GM18502 (cell line): Measurements from ENCODE around the gene EIF5.

Experiments used
- ATAC-seq: cut with Tn5 transposase; IDR thresholded peaks from one replicate; pipeline ENCODE4 v1.9.1; 2021; ENCODE audit warnings: mild to moderate bottlenecking; ENCODE audit not compliant: unreplicated experiment, poor library complexity

The EIF5 gene

DNA sequence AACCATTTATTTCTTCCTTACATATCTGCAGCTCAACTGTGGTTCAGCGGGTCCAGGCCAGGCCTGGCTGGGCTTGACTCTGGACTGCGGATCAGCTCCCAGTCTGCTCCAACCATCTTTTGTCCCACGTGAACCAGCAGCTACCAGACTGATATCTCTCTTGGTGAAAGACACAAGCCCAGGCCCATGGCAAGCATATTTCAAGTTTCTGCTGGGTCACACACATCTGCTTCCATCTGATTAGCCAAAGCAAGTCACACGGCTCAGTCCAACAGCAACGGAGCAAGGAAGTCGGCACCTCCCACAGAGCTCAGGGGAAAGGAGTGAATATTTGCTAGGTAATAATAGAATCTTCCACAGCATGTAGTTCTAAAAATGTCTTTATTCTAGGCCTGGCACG lies 26.5 kb downstream of the EIF5 start:
- ATAC-seq, result no peak

DNA sequence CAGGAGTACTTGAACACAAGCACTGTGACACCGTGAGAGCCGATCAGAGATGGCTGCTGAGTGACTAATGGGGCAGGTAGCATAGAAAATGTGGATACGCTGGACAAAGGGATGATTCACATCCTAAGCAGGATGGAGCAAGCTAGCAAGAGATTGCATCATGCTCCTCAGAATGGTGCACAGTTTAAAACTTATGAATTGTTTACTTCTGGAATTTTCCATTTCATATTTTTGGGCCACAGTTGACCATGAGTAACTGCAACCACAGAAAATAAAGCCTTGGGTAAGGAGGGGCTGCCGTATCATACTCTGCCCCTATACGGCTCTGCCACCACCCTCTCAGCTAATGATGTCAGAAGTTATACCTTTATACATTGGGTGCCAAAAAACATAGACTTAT lies 27.8 kb downstream of the EIF5 start:
- no peak for ATAC-seq

DNA sequence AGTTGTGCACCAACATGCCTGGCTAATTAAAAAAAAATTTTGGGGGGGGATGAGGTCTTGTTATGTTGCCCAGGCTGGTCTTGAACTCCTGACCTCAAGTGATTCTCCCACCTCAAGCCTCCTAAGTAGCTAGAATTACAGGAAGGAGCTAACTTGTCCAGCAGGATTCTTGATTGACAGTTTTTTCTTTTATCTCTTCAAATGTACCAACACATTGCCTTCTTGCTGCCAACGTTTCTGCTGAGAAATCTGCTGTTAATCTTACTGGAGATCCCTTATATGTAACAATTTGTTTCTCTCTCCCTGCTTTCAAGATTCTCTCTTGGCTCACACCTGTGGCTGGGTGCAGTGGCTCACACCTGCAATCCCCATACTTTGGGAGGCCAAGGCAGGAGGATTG lies 28.7 kb downstream of the EIF5 start:
- ATAC-seq, result no peak

DNA sequence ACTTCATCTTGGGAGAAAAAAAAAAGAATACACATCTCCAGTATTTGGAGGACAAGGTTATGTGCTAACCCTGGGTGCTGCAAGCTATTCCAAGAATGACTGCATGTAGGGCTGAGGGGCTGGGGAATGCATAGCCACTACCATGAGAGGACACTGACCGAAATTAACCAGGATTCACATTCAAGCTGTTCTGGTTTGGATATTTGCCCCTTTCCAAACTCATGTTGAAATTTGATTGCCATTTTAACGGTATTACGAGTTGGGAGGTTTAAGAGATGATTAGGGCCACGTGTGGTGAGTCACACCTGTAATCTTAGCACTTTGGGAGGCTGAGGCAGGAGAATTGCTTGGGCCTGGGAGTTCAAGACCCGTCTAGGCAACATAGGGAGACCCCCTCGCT lies 32.7 kb downstream of the EIF5 start:
- ATAC-seq, result no peak

DNA sequence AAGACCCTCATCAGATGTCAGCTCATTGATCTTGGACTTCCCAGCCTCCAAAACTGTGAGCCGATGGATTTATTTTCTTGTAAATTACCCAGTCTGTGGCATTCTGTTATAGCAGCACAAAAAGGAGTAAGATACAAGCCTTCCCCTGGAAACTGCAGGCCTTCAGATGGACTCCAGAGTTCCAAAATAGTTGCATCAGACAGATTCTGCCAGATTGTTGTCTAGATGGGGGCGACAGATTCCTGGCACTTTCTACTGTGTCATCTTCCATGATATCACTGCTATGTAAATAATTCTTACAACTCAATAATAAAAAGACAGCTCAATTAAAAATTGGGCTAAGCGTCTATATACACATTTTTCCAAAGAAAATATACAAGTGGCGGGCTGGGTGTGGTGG lies 34.0 kb downstream of the EIF5 start:
- ATAC-seq, result no peak

DNA sequence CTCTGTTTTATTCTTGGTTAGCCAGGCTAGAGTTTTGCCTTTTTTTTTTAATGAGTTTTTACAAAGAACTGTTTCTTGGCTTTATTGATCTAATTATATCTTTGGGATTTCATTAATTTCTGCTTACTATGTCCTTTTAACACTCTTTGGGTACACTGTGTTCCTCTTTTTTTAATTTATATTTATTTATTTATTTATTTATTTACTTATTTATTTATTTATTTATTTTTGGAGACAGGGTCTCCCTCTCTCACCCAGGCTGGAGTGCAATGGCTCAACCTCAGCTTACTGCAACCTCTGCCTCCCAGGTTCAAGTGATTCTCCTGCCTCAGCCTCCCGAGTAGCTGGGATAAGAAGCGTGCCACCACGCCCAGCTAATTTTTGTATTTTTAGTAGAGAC lies 36.0 kb downstream of the EIF5 start:
- no peak for ATAC-seq

DNA sequence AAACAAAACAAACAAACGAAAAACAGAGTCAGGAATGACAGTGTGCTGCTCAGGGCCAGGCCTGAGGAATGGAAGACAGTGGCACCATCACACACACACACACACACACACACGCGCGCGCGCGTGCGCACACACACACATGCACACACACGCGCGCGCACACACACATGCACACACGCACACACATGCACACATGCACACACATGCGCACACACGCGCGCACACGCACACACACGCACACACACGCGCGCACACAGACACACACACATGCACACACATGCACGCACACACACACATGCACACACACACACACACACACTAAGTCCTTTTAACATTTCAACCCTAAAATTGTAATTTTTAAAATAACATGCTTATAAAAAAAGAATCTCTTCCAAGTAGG lies 38.0 kb downstream of the EIF5 start:
- ATAC-seq, result no peak

DNA sequence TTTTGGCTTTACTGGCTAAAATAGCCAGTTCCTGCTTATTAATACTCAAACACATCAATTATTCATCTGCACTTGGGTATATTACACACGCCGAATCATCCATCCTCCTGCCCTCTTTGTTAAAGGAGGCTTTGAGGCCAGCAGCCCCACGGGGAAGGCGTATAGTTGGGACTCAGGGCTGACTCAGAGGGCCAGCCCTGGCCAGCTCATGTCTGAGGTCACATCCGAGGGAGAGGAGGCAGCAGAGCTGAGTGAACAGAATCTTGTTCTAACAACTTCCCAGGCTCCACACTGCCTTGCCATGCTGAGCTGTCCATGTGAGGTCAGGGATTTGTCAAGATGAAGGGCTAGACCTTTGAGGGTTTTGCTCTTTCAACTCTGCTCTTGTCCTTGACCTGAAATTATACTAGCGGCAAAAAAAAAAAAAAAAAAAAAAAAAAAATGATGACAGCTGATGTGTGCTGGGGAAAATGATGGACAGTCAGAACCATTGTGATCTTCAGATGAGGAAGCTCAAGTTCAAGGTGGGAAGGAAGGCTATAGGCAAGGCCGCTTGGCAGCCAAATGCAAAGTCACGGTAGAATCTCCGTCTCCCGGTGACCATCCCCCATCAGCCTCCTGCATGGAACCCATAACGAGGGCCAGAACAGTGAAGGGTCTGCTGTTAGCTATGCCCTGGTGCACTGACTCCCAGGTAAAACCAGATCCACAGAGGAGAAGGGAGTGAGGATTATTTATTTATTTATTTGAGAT lies 38.7 kb downstream of the EIF5 start:
- no peak for ATAC-seq

DNA sequence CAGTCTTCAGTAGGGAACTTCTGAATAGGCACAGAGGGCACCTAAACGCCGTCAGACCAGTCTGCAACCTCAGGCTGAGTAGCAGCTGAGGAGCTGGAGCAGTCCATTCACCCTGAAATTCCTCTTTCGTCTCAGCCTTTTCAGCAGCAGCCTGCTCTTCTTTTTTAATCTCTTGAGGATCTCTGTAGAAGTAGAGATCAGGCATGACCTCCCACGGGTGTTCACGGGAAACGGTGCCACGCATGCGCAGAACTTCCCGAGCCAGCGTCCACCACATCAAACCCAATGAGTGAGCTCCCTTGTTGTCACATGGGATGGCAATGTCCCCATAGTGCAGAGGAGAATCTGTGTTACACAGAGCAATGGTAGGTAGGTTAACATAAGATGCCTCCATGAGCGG lies 40.1 kb downstream of the EIF5 start:
- ATAC-seq, result no peak

DNA sequence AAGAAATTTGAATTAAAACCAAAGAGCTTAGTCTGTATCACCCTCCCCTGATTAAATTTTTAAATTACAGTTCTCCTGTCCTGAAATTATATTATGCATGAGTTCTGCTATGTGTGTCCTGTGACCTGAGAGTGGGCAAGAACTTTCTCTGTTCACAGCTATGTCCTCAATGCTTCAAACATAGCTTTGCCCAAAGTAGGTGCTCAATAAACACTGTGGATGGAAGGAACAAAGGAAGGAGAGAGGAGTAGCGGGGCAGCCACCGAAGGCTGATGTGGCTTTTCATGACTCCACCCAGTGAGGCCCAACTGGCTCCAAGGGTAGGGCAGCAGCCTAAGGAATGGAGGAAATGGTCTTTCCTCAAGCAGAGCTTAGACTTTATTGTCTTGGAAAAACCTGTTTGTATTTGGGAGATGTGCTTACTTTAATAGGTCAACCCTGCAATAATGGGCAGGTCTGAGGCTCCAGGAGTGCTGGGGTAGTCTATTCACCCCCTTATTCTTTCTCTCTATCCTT lies 43.5 kb downstream of the EIF5 start:
- ATAC-seq, result no peak

DNA sequence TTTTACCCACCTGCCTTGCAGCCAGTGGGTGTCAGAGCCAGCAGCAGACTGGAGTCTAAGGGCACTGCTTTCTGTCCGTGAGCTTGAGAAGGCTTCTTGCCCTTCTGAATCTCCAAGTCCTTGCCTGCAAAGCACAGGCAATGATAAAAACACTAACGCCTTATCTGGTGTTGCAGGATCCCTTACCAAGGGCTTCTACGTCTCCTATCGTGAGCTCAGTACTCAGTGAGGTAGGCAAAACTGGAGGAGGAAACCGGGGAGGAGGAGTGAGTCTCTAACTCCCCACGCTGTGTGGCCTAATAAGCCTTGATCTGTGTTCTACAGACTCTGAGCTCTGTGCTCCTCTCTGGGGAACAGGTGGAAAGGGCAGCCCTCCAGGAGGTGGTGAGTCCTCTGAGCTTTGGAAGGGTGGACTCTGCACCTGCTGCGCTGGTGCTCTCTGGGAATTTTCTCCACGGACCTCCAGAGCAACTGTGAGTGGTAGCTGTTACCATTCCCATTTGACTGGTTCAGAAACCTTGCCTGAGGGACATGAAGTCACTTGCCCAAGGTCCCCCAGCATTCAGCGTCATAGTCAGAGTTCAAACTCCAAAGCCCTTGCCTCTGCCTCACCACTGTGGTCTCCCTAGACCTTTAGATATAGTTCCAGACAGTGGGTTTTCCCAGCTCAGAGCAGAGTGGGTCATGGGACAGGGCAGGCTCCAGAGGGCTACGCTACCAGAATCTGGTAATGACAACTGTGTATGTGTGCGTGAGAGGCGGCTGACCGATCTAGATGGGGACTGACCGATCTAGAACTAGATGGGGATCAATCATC lies 44.2 kb downstream of the EIF5 start:
- no peak for ATAC-seq

DNA sequence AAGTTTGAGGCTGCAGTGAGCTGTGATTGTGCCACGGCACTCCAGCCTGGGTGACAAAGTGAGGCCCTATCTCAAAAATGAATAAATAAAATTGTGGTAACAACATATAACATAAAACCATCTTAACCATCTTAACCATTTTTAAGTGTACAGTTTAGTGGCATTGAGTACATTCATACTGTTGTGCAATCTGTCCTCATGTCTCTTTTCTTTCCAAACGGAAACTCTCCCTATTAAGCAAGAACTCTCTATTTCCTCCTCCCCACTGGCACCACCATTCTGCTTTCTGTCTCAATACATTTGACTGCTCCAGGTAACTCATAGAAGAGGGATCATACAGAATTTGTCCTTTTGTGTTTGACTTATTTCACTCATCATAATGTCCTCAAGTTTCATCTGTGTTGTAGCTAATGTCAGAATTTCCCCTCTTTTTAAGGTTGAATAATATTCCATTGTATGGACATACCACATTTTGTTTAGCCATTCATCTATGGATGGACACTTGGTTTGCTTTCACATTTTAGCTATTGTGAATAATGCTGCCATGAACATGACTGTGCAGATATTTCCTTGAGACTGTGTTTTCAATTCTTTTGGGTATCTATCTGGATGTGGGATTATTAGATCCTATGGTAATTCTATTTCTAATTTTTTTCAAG lies 46.8 kb downstream of the EIF5 start:
- ATAC-seq, result no peak

DNA sequence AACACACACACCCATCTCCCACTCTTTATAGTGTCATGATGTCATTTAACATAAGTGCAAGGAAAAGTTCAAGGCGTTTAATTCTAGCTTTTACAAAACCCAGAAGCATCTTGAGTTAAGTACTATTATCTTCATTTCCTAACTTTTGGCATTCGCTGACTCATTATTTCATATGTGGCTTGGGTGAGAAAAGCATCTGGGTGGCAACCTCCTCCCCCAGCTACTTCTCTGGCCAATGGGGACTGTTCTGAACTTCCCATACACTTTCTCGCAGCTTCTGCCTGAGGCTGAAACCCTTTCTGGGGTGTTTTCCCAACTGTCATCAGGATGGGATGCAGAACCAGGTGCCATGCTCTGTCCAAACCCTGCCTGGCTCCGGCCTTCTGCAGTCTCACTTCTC lies 48.3 kb downstream of the EIF5 start:
- ATAC-seq, result no peak

DNA sequence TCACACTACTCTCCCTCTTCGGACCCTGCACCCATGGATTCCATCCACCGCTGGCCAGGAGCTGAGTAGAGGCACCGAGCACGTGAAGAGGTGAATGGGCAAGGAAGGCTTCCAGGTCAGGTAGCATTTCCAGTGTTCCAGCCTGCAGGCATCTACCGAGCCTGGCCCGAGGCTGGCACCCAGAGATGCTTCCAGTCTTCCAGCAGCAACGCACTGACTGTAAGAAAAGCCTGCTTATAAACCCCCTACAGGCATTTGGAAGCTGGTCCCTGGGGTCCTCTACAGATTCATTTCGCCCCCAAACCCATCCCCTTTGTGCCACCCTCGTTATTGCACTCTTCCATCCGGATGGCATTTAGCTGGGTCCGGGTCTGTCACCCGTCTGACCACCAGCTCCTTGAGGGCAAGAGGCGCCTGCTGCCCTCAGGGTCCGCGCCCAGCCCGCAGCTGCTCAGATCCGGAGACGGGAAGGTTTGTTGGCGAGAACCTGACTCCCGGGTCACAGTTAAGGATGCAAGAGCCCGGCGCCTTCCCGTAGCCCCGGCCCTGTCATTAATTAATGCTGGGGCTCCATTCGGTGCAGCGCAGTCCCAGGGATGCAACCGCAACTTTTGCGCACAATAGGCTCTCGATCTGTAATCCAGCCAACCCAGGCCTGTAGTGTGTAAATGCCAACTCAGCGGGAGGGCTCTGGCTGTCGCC lies 50.6 kb downstream of the EIF5 start:
- ATAC-seq, result peak; percentile 22

DNA sequence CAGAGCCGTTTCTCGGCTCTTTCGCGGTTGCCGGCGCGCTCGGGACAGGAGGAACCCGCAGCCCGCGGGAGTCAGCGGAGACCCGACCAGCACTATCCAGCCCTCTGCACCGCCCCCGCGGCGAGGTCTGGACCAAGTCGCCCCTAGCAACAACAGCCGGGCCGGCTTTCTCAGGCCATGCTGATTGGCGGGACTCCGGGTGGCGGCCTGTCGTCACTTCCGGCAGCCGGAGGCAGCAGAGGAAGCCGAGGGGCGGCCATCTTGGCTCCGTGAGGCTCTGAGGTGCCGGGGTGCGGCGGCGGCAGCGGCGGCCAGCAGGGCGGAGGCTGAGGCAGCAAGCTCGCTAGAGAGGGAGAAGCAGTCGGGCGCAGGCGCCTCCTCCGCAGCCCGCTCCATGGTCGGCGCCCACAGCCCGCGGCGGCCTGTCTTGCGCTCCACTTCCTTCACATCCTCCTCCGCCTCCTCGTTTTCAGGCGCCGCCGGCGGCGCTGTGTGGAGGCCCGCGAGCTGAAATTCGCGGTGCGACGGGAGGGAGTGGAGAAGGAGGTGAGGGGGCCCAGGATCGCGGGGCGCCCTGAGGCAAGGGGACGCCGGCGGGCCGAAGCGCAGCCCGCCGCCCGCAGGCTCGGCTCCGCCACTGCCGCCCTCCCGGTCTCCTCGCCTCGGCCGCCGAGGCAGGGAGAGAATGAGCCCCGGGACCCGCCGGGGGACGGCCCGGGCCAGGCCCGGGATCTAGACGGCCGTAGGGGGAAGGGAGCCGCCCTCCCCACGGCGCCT lies 51.3 kb downstream of the EIF5 start, which contains the start of gene MARK3:
Gene MARK3 (plus strand): TSS at position 264 of the 777 bp plus-strand sequence. CDS start 615 bp downstream, outside the sequence.
- ATAC-seq, result peak; percentile 95

DNA sequence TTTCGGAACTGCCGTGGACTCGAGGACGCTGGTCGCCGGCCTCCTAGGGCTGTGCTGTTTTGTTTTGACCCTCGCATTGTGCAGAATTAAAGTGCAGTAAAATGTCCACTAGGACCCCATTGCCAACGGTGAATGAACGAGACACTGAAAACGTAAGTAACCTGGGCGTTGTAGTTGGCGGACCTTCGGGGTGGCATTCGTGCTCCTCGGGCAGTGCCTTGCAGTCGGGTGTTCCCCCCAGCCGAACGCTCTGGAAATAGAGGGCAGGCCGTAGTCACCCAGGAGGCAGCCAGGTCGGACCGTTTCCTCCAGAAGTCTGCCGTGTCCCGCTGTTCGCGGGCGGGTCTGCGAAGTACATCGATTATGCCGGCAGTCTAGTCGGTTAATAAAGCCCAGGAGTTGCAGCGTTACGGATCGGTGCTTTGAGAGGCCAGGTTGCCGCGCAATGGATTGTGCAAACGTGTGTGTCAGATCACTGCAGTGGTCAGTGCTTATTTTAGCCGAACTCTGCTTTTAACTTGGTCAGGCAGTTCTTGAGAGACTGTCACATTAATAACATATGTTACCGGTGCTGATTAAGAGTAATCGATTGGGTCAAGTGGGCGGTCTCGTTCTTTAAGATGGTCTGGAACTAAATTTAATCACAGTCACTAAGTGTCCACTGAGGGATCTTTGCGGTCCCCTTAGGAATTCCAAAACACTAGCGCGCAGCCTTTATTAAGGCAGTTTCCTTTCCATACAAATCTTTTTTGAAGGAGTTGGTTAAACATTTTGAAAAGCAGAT lies 52.1 kb downstream of the EIF5 start:
- no peak for ATAC-seq

DNA sequence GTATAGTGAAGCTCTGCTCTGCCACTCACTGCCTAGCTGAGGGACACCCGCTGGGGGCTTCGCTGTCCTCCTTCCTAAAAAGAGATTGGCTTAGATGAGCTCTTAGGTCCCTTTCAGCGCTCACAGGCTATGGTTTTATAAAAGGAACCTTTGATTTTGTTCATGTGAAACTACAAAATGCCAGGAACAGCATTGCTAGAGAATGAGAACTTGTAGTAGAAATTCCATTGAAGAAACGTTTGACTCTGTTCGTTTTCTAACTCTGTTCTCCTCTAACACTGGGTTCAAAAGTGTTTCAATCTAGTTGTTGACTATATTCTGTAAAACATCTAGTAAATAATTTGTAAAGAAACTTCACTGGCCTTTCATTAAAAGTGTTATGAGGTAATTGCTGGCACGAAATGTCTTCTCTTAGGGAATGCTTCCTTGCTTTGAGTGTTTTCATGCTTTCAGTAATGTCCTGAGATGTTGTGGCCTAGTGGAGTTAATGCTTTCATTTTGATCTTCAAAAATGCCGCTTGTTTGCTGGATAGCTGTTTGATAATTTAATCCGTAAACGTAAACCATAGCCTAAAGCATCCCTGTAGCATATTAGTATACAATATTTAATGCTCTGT lies 52.8 kb downstream of the EIF5 start:
- ATAC-seq, result no peak

DNA sequence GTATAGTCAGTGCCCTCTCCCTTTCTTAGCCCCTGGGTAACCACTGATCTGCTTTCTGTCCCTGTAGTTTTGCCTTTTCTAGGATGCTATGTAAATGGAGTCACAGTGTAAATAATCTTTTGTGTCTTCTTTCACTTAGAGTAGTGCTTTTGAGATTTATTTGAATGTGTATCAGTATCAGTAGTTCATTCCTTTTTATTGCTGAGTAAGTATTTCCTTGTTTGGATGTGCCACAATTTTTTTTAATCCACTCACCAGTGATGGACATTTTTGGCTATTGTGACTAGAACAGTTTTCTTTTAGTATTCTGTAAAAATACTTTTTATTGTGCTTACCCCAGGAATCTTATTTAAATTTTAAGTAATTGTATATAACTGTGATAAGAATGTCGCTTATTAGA lies 54.6 kb downstream of the EIF5 start:
- ATAC-seq, result no peak
